Fibroblast of skin of back (primary cell): Measurements from ENCODE around the gene DHX38.

ENCODE experiments used
- DNase-seq: peaks from one replicate; pipeline ENCODE4 v3.0.0-alpha.2; 2013

DHX38 gene

GRCh38 chr16:72123426-72123825, 29.8 kb downstream of the DHX38 start:
- DNase-seq = no peak

GRCh38 chr16:72124148-72124547, 30.5 kb downstream of the DHX38 start:
- no peak for DNase-seq

GRCh38 chr16:72124761-72125634, 31.4 kb downstream of the DHX38 start:
- DNase-seq = peak; percentile 77

- DNase-seq = no peak
These were observed 32.2 kb downstream of the DHX38 start for GRCh38 chr16:72125635-72126428.

GRCh38 chr16:72126429-72126765, 32.8 kb downstream of the DHX38 start:
- no peak for DNase-seq

- DNase-seq = no peak
These were observed 35.1 kb downstream of the DHX38 start for GRCh38 chr16:72128701-72129100.

GRCh38 chr16:72129976-72130656, 36.5 kb downstream of the DHX38 start:
- no peak for DNase-seq

- DNase-seq = no peak
These were observed 37.4 kb downstream of the DHX38 start for GRCh38 chr16:72131036-72131435.

GRCh38 chr16:72132726-72133125, 39.1 kb downstream of the DHX38 start:
- no peak for DNase-seq

- DNase-seq = no peak
These were observed 40.9 kb downstream of the DHX38 start for GRCh38 chr16:72134507-72134906.

GRCh38 chr16:72137380-72138063, 43.9 kb downstream of the DHX38 start:
- DNase-seq = no peak

GRCh38 chr16:72138064-72138572, 44.5 kb downstream of the DHX38 start:
- no peak for DNase-seq

GRCh38 chr16:72139908-72140307, 46.3 kb downstream of the DHX38 start:
- DNase-seq = no peak

- DNase-seq = no peak
These were observed 48.8 kb downstream of the DHX38 start for GRCh38 chr16:72142476-72142875.

GRCh38 chr16:72149676-72150464, 56.2 kb downstream of the DHX38 start:
- no peak for DNase-seq

- peak; percentile 7 for DNase-seq
These were observed 65.7 kb downstream of the DHX38 start for GRCh38 chr16:72159386-72159785.

- DNase-seq = no peak
These were observed 66.2 kb downstream of the DHX38 start for GRCh38 chr16:72159801-72160200.

- DNase-seq = no peak
These were observed 68.6 kb downstream of the DHX38 start for GRCh38 chr16:72162105-72162692.
